ENCODE measurements around the gene NEK4.
"Not testable (repeated sequence)": the region's sequence is repeated elsewhere in the genome, so short reads cannot be mapped to it uniquely, and the experiment has no call there.

The NEK4 gene

GRCh38 chr3:52779837-52780585, 9.3 kb upstream of the NEK4 start:
- Histone ChIP-seq H3K4me3 (ENCODE audit: low read length) (no peak overlapping the region), H3K9me3 (ENCODE audit: low read length) (no peaks in the 10 kb centered on the region), H3K36me3 (ENCODE audit: insufficient read depth, low read length) (no peaks in the 10 kb centered on the region), H3K4me1 (ENCODE audit: insufficient read depth, low read length) (no peaks in the 10 kb centered on the region), H3K27me3 (ENCODE audit: insufficient read depth, low read length) (peaks cover 2% of the 10 kb centered on the region), H2AFZ (ENCODE audit: low read depth, low read length) (no peak overlapping the region)

- Histone ChIP-seq H2AFZ (ENCODE audit: low read depth, low read length) (no peak overlapping the region), H3K27me3 (ENCODE audit: insufficient read depth, low read length) (peaks cover 2% of the 10 kb centered on the region), H3K36me3 (ENCODE audit: insufficient read depth, low read length) (no peaks in the 10 kb centered on the region), H3K4me1 (ENCODE audit: insufficient read depth, low read length) (no peaks in the 10 kb centered on the region), H3K4me3 (ENCODE audit: low read length) (no peak overlapping the region), H3K9me3 (ENCODE audit: low read length) (no peaks in the 10 kb centered on the region)
Observed at GRCh38 chr3:52779011-52779836, 8.5 kb upstream of the NEK4 start.

GRCh38 chr3:52777959-52778805, 7.4 kb upstream of the NEK4 start:
- no peaks in the 10 kb centered on the region for H3K36me3 ChIP-seq (ENCODE audit: insufficient read depth, low read length)
- H3K9me3 ChIP-seq (ENCODE audit: low read length): no peaks in the 10 kb centered on the region
- no peak overlapping the region for H2AFZ ChIP-seq (ENCODE audit: low read depth, low read length)
- H3K4me1 ChIP-seq (ENCODE audit: insufficient read depth, low read length): no peaks in the 10 kb centered on the region
- no peak overlapping the region for H3K4me3 ChIP-seq (ENCODE audit: low read length)
- H3K27me3 ChIP-seq (ENCODE audit: insufficient read depth, low read length): peaks cover 2% of the 10 kb centered on the region

- Histone ChIP-seq H3K9me3 (ENCODE audit: low read length) (no peaks in the 10 kb centered on the region), H3K36me3 (ENCODE audit: insufficient read depth, low read length) (no peaks in the 10 kb centered on the region), H3K27me3 (ENCODE audit: insufficient read depth, low read length) (peaks cover 2% of the 10 kb centered on the region), H2AFZ (ENCODE audit: low read depth, low read length) (no peak within 1 kb of the TSS), H3K4me3 (ENCODE audit: low read length) (no peak within 1 kb of the TSS), H3K4me1 (ENCODE audit: insufficient read depth, low read length) (no peaks in the 10 kb centered on the region)
Observed at GRCh38 chr3:52777127-52777958, 6.6 kb upstream of the NEK4 start, which contains the start of gene ITIH1. Gene ITIH1, plus strand, starts transcription at chr3:52777599. Its CDS starts 17 bp downstream, at chr3:52777616.

GRCh38 chr3:52776486-52776885, 5.7 kb upstream of the NEK4 start:
- H3K4me3 ChIP-seq (ENCODE audit: low read length); H2AFZ ChIP-seq (ENCODE audit: low read depth, low read length); H3K4me1 ChIP-seq (ENCODE audit: insufficient read depth, low read length); H3K36me3 ChIP-seq (ENCODE audit: insufficient read depth, low read length); H3K9me3 ChIP-seq (ENCODE audit: low read length); H3K27me3 ChIP-seq (ENCODE audit: insufficient read depth, low read length): not testable (repeated sequence)

GRCh38 chr3:52775877-52776276, 5.1 kb upstream of the NEK4 start:
- Histone ChIP-seq H3K9me3 (ENCODE audit: low read length) (no peaks in the 10 kb centered on the region), H3K36me3 (ENCODE audit: insufficient read depth, low read length) (no peaks in the 10 kb centered on the region), H3K4me3 (ENCODE audit: low read length) (no peak overlapping the region), H3K27me3 (ENCODE audit: insufficient read depth, low read length) (peaks cover 2% of the 10 kb centered on the region), H2AFZ (ENCODE audit: low read depth, low read length) (no peak overlapping the region), H3K4me1 (ENCODE audit: insufficient read depth, low read length) (no peaks in the 10 kb centered on the region)

- no peak overlapping the region for H2AFZ ChIP-seq (ENCODE audit: low read depth, low read length)
- H3K9me3 ChIP-seq (ENCODE audit: low read length): no peaks in the 10 kb centered on the region
- H3K4me3 ChIP-seq (ENCODE audit: low read length): no peak overlapping the region
- H3K36me3 ChIP-seq (ENCODE audit: insufficient read depth, low read length): no peaks in the 10 kb centered on the region
- no peaks in the 10 kb centered on the region for H3K4me1 ChIP-seq (ENCODE audit: insufficient read depth, low read length)
- H3K27me3 ChIP-seq (ENCODE audit: insufficient read depth, low read length): peaks cover 2% of the 10 kb centered on the region
Observed at GRCh38 chr3:52774901-52775864, 4.4 kb upstream of the NEK4 start.

GRCh38 chr3:52774066-52774713, 3.5 kb upstream of the NEK4 start:
- no peak overlapping the region for H3K4me3 ChIP-seq (ENCODE audit: low read length)
- H2AFZ ChIP-seq (ENCODE audit: low read depth, low read length): no peak overlapping the region
- no peaks in the 10 kb centered on the region for H3K36me3 ChIP-seq (ENCODE audit: insufficient read depth, low read length)
- H3K27me3 ChIP-seq (ENCODE audit: insufficient read depth, low read length): peaks cover 2% of the 10 kb centered on the region
- H3K9me3 ChIP-seq (ENCODE audit: low read length): no peaks in the 10 kb centered on the region
- H3K4me1 ChIP-seq (ENCODE audit: insufficient read depth, low read length): peaks cover 8% of the 10 kb centered on the region

- H3K9me3 ChIP-seq (ENCODE audit: low read length): no peaks in the 10 kb centered on the region
- H3K4me1 ChIP-seq (ENCODE audit: insufficient read depth, low read length): peaks cover 9% of the 10 kb centered on the region
- H3K36me3 ChIP-seq (ENCODE audit: insufficient read depth, low read length): no peaks in the 10 kb centered on the region
- H3K4me3 ChIP-seq (ENCODE audit: low read length): no peak overlapping the region
- peaks cover 2% of the 10 kb centered on the region for H3K27me3 ChIP-seq (ENCODE audit: insufficient read depth, low read length)
- no peak overlapping the region for H2AFZ ChIP-seq (ENCODE audit: low read depth, low read length)
Observed at GRCh38 chr3:52773361-52774065, 2.8 kb upstream of the NEK4 start.

- Histone ChIP-seq H3K9me3 (ENCODE audit: low read length) (no peaks in the 10 kb centered on the region), H3K36me3 (ENCODE audit: insufficient read depth, low read length) (peaks cover 10% of the 10 kb centered on the region), H3K27me3 (ENCODE audit: insufficient read depth, low read length) (peaks cover 2% of the 10 kb centered on the region), H3K4me1 (ENCODE audit: insufficient read depth, low read length) (peaks cover 9% of the 10 kb centered on the region), H2AFZ (ENCODE audit: low read depth, low read length) (peak overlapping the region; percentile 88), H3K4me3 (ENCODE audit: low read length) (peak overlapping the region; percentile 61)
Observed at GRCh38 chr3:52771702-52772101, 962 bp upstream of the NEK4 start.

GRCh38 chr3:52771334-52771681, 568 bp upstream of the NEK4 start:
- H3K36me3 ChIP-seq (ENCODE audit: insufficient read depth, low read length): peaks cover 11% of the 10 kb centered on the region
- H3K4me1 ChIP-seq (ENCODE audit: insufficient read depth, low read length): peaks cover 9% of the 10 kb centered on the region
- H3K27me3 ChIP-seq (ENCODE audit: insufficient read depth, low read length): peaks cover 2% of the 10 kb centered on the region
- H2AFZ ChIP-seq (ENCODE audit: low read depth, low read length): peak overlapping the region; percentile 88
- no peaks in the 10 kb centered on the region for H3K9me3 ChIP-seq (ENCODE audit: low read length)
- peak overlapping the region; percentile 61 for H3K4me3 ChIP-seq (ENCODE audit: low read length)

All from neuron (in vitro differentiated cells).